PC-3 (cell line): ENCODE measurements around the gene GRIN3A.

Experiments
- EZH2 ChIP-seq: fragments of 300-600 bp; sonication (generic); IDR thresholded peaks from one replicate; pipeline ENCODE4 v1.6.1; 2017; ENCODE audit warnings: antibody characterized with exemption, mild to moderate bottlenecking, low read length; ENCODE audit not compliant: unreplicated experiment
- TF ChIP-seq, protein P1 (sequence below): fragments of 300-600 bp; sonication (generic); conservative IDR thresholded peaks from 2 replicates; pipeline ENCODE4 v1.5.1; 2017; ENCODE audit warnings: antibody characterized with exemption, low read depth, mild to moderate bottlenecking, low read length

DNA sequence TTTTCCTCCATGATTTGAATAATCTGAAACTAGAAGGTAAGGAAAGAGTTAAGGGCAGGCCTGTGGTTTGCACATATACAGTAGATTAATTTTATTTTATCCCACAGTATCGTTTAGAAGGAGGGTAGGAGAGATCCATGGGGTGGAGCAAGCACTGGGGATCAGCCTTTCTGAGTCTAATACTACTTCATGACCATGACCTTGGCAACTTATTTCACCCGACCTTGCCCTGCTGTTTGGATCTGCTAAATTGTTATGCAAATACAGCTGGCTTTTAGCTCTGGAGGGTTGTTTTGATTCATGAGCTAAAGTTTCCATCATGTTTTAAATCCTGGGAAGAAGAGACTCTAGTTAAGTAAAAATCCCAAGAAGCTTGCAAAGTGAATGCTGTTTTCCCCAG is 864 bp upstream of the GRIN3A start:
- no peak for TF ChIP-seq EZH2
- TF ChIP-seq, protein P1, sequence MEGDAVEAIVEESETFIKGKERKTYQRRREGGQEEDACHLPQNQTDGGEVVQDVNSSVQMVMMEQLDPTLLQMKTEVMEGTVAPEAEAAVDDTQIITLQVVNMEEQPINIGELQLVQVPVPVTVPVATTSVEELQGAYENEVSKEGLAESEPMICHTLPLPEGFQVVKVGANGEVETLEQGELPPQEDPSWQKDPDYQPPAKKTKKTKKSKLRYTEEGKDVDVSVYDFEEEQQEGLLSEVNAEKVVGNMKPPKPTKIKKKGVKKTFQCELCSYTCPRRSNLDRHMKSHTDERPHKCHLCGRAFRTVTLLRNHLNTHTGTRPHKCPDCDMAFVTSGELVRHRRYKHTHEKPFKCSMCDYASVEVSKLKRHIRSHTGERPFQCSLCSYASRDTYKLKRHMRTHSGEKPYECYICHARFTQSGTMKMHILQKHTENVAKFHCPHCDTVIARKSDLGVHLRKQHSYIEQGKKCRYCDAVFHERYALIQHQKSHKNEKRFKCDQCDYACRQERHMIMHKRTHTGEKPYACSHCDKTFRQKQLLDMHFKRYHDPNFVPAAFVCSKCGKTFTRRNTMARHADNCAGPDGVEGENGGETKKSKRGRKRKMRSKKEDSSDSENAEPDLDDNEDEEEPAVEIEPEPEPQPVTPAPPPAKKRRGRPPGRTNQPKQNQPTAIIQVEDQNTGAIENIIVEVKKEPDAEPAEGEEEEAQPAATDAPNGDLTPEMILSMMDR = no peak
